HEK293T (cell line): Measurements from ENCODE around the gene MX2.

Experiments
- CTCF ChIA-PET: fragments of 350-600 bp; formaldehyde crosslinking; extraction: SDS; loops from one replicate; lab custom pipeline; 2021; ENCODE audit warnings: antibody characterized with exemption, inconsistent platforms; lab: Yijun Ruan, JAX
- POLR2A ChIA-PET: fragments of 350-600 bp; formaldehyde crosslinking; extraction: SDS; loops from one replicate; lab custom pipeline; 2020; ENCODE audit warnings: antibody characterized with exemption, inconsistent platforms; lab: Yijun Ruan, JAX
- DNase-seq: peaks from one replicate; pipeline ENCODE4 v3.0.0; 2012; ENCODE audit warnings: mixed read lengths; ENCODE audit errors: extremely low spot score
- ARNT ChIP-seq: fragments of 450-650 bp; IDR thresholded peaks from 2 replicates; pipeline ENCODE4 v1.6.1; 2017; ENCODE audit warnings: mild to moderate bottlenecking
- BHLHE40 ChIP-seq: fragments of 450-650 bp; IDR thresholded peaks from 2 replicates; pipeline ENCODE4 v1.6.1; 2016; ENCODE audit warnings: mild to moderate bottlenecking, moderate library complexity, borderline replicate concordance
- CTBP1 ChIP-seq: fragments of 450-650 bp; IDR thresholded peaks from 2 replicates; pipeline ENCODE4 v1.6.1; 2016; ENCODE audit warnings: borderline replicate concordance
- ELF4 ChIP-seq: fragments of 450-650 bp; IDR thresholded peaks from 2 replicates; pipeline ENCODE4 v1.6.1; 2017; ENCODE audit warnings: antibody characterized with exemption
- FOXA1 ChIP-seq: fragments of 450-650 bp; IDR thresholded peaks from 2 replicates; pipeline ENCODE4 v1.6.1; 2016; ENCODE audit warnings: mild to moderate bottlenecking
- FOXK2 ChIP-seq: fragments of 450-650 bp; IDR thresholded peaks from 2 replicates; pipeline ENCODE4 v1.6.1; 2016; ENCODE audit warnings: mild to moderate bottlenecking
- FOXM1 ChIP-seq: fragments of 450-650 bp; IDR thresholded peaks from 2 replicates; pipeline ENCODE4 v1.6.1; 2017; ENCODE audit warnings: mild to moderate bottlenecking, borderline replicate concordance
- HDGF ChIP-seq: fragments of 450-650 bp; IDR thresholded peaks from 2 replicates; pipeline ENCODE4 v1.6.1; 2017; ENCODE audit warnings: antibody characterized with exemption, borderline replicate concordance
- L3MBTL2 ChIP-seq: fragments of 450-650 bp; conservative IDR thresholded peaks from 2 replicates; pipeline ENCODE4 v1.6.1; 2016; ENCODE audit warnings: mild to moderate bottlenecking
- LEF1 ChIP-seq: fragments of 450-650 bp; IDR thresholded peaks from 2 replicates; pipeline ENCODE4 v1.6.1; 2017; ENCODE audit warnings: mild to moderate bottlenecking, borderline replicate concordance
- NFRKB ChIP-seq: fragments of 450-650 bp; IDR thresholded peaks from 2 replicates; pipeline ENCODE4 v1.6.1; 2016; ENCODE audit warnings: mild to moderate bottlenecking, moderate library complexity
- SP1 ChIP-seq: fragments of 450-650 bp; IDR thresholded peaks from 2 replicates; pipeline ENCODE4 v1.6.1; 2017
- SUZ12 ChIP-seq: fragments of 450-650 bp; IDR thresholded peaks from 2 replicates; pipeline ENCODE4 v1.6.1; 2016; ENCODE audit warnings: mild to moderate bottlenecking
- TARDBP ChIP-seq: fragments of 450-650 bp; IDR thresholded peaks from 2 replicates; pipeline ENCODE4 v1.6.1; 2016
- ZNF384 ChIP-seq: fragments of 450-650 bp; IDR thresholded peaks from 2 replicates; pipeline ENCODE4 v1.6.1; 2016
- TF ChIP-seq, protein P1 (sequence below): fragments of 450-650 bp; IDR thresholded peaks from 2 replicates; pipeline ENCODE4 v1.6.1; 2016

The MX2 gene

DNA sequence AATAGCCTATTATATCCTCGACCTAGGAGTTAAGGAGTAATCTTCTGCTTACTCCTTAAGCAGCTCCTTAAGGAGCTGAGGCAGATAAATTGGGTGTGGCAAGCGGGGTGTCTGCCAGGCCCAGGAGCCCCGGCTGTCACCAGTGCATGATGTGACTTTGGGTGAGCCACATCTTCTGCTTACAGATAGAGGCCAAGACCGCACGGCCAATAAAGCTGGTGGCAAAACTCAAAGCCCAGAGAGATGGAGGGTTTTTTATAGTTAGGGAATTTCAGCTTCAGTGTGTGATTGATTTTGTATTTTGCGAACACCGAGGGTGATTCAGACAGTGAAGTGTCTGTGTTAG lies 9.8 kb downstream of the MX2 start:
- CTCF ChIA-PET: interaction anchor here (0.6 kb wide), 1 partner anchor 201 kb away, joined by 3 read pairs; no protein-coding TSS in a partner anchor
- DNase-seq: no peak
- POLR2A ChIA-PET: interaction anchor here (0.6 kb wide), 1 partner anchor 95 kb away, joined by 3 read pairs; no protein-coding TSS in a partner anchor
- TF ChIP-seq, protein P1, sequence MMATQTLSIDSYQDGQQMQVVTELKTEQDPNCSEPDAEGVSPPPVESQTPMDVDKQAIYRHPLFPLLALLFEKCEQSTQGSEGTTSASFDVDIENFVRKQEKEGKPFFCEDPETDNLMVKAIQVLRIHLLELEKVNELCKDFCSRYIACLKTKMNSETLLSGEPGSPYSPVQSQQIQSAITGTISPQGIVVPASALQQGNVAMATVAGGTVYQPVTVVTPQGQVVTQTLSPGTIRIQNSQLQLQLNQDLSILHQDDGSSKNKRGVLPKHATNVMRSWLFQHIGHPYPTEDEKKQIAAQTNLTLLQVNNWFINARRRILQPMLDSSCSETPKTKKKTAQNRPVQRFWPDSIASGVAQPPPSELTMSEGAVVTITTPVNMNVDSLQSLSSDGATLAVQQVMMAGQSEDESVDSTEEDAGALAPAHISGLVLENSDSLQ: no peak
- TF ChIP-seq LEF1 (no peak), ARNT (no peak), CTBP1 (no peak), SP1 (no peak), ELF4 (no peak), FOXK2 (no peak), TARDBP (no peak), FOXM1 (no peak), NFRKB (no peak), ZNF384 (no peak), HDGF (no peak)

DNA sequence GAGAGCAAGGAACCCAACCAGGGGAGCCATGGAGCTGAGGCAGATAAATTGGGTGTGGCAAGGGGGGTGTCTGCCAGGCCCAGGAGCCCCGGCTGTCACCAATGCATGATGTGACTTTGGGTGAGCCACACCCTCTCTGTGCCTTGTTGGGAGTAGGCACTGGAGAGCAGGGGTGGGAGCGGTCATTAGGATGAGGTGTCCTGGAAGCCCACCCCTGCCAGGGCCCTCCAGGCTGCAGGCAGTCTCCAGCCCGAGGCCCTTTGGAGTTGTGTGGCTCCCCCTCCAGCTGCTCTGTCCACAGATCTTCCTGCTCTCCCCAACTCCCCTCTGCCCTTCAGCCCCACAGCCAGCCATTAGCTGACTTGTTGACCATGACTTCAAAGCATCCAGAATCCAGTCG lies 11.4 kb downstream of the MX2 start:
- ChIA-PET POLR2A (no interaction called here), CTCF (no interaction called here)
- DNase-seq: no peak
- TF ChIP-seq FOXM1: no peak
- TF ChIP-seq BHLHE40: no peak

DNA sequence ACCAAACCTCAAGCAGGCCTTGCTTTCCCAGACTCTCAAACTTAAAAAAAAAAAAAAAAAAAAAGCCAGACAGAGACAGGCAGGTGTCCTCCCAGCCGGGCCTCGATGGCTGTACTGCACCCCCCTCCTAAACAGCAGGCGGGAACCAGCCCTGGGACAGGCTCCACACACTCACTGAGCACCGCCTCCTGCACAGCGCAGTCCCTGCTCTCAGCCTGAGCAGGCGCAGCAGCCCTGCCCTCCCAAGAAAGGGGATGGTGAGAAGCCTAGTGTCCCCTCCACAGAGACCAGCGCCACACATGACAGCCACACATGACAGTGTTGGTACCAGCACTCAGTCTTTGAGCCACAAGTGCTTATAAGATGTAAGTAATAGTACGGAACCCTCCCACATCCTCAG lies 11.9 kb downstream of the MX2 start:
- ChIA-PET POLR2A (no interaction called here), CTCF (no interaction called here)
- TF ChIP-seq ZNF384: no peak
- no peak for TF ChIP-seq HDGF
- no peak for TF ChIP-seq FOXM1
- no peak for TF ChIP-seq TARDBP
- TF ChIP-seq, protein P1: no peak
- no peak for TF ChIP-seq ARNT
- no peak for TF ChIP-seq SUZ12
- DNase-seq: no peak

DNA sequence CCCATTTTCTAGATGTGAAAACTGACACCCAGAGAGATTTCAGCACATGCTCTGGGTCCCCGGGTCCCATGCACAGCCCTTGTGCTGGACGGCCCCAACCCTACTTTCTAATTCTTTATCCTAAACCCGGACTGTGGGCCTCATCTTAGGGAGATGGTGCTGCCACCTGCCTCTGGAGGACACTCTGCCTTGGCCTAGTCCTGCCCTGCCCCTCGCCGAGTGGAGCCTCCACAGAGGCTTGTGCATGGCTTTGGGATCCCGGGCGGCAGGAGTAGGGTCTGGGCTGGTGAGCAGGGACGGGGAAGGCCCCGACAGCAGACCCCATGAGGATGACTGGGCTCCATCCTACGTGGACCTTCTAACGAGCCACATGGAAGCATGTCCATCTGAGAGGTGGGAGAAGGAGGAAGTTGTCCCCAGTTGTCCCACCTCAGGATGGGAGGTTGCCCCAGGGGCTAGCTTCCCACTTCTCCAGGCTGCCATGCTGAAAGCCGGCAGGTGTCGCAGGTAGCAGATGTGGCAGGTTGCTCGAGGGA lies 12.4 kb downstream of the MX2 start:
- DNase-seq: no peak
- ChIA-PET POLR2A (no interaction called here), CTCF (no interaction called here)
- no peak for TF ChIP-seq HDGF

DNA sequence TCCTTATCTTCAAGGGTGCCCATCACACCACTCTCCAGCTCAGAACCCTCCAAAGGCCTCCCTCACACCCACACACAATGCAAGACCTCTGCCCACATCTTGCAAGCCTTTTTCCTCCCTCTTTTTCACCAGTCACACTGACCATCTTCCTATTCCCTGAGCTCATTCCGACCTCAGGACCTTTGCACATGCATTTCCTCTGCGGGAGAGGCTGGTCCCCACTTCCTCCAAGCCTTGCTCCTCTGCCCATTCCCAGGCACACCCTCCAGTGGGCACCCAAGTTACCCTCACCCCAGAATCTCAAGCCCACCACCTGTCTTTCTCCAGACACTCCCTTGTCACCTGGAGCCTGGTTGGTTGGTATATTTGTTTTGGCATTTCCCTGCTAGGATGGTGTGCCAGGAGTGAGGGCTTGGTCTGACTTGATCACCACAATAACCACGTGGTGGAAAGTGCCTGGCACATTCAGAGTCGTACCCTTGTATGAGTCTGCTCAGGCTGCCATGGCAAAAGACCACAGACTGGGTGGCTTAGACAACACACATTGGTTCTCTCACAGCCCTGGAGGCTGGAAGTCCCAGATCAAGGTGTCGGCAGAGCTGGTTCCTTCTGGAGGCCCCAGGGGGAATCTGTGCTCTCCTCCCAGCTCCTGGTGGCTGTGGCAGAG lies 13.2 kb downstream of the MX2 start:
- POLR2A ChIA-PET: no interaction called here
- CTCF ChIA-PET: no interaction called here
- no peak for DNase-seq
- TF ChIP-seq NFRKB (no peak), FOXA1 (no peak), L3MBTL2 (no peak), FOXK2 (no peak)

DNA sequence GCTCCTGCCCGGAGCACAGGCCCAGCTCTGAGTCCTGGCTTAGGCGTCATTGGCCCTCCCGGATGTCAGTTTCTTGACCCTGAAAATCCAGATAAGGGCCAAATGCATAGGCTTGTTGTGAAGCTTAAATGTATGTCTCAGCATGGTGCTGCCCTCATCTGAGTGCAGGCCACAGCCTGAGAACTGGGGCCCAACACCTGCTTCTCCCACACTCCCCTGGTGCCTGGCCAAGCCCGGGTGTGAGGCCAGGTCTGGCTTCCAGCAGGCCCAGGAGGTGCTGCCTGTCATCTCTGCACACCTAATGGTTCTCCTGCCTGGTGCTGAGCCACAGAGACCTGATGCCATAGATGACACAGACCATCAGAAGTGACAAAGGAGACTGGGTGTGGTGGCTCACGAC lies 14.0 kb downstream of the MX2 start:
- CTCF ChIA-PET: no interaction called here
- no peak for DNase-seq
- POLR2A ChIA-PET: no interaction called here
- TF ChIP-seq CTBP1 (no peak), L3MBTL2 (no peak)

DNA sequence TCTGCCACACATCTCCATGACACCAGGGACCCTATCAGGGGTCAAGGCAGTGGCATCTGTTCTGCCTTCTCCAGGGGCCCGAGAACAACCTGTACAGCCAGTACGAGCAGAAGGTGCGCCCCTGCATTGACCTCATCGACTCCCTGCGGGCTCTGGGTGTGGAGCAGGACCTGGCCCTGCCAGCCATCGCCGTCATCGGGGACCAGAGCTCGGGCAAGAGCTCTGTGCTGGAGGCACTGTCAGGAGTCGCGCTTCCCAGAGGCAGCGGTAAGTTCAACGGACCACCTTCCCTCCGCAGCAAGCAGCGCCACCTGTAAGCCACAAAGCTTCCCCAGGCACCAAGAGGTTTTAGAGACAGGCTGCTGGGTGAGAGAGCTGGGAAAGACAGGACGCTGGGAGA lies 15.9 kb downstream of the MX2 start:
- TF ChIP-seq NFRKB (no peak), CTBP1 (no peak), SUZ12 (no peak), ARNT (no peak), FOXM1 (no peak), L3MBTL2 (no peak)
- TF ChIP-seq, protein P1: no peak
- DNase-seq: no peak
- ChIA-PET POLR2A (no interaction called here), CTCF (no interaction called here)

DNA sequence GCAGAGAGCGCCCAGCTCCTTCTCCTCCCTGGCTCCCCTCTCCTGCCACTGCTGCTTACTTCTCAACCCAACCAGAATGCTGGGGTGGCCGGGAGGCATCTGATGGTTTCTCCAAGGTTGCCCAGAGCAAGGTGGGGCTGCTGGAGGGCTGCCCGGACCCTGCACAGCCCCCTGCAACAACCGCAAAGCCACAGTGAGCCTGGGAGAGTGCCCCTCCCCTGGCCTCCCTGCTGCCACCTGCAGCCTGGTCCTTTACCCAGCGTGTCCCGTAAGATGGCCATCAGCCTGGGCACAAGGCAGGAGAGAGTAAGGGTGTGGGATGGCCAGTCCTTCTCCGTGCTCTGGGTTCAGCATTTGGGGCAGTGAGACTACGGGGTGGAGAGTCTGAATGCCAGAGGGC lies 17.0 kb downstream of the MX2 start:
- ChIA-PET CTCF (no interaction called here), POLR2A (no interaction called here)
- TF ChIP-seq ELF4 (no peak), NFRKB (no peak)
- no peak for DNase-seq
